Pancreas (tissue), 10 donors: Measurements from ENCODE around the gene C14orf93. TPM values are rescaled to one million over a fixed set of nuclear protein-coding genes. Genes with fewer than 3 reads are reported as not detected.

Experiments
- ATAC-seq, 4 donors: fragments of 200-7000 bp; cut with Tn5 transposase; one replicate each; pipeline versions ENCODE4 v1.8.0 to v1.9.1; 2020; ENCODE audit warnings: mild to moderate bottlenecking in 4 of 4, moderate library complexity in 4 of 4
- DNase-seq, 6 donors: peaks; one replicate each; pipeline ENCODE4 v3.0.0-alpha.2; 2020
- FAIRE-seq: peaks from 2 replicates; lab custom pipeline; 2012; peaks lifted over from hg19 to GRCh38; lab: Jason Lieb, UNC
- H3K27ac ChIP-seq, 4 donors: fragments of 200-600 bp; sonication (generic); 1 replicate in 3 of 4; 2 replicates in 1 of 4; pipeline versions ENCODE4 v1.5.0 to v1.8.0; 2020
- H3K27me3 ChIP-seq, 4 donors: fragments of 200-600 bp; one replicate each; pipeline ENCODE4 v1.8.0; 2021
- H3K36me3 ChIP-seq, 3 donors: fragments of 200-600 bp; sonication (generic) in 1 of 3; one replicate each; pipeline versions ENCODE4 v1.5.0 to v1.8.0; 2020 to 2021
- H3K4me1 ChIP-seq, 3 donors: fragments of 200-600 bp; one replicate each; pipeline ENCODE4 v1.8.0; 2021
- H3K4me3 ChIP-seq, 4 donors: fragments of 200-600 bp; sonication (generic) in 2 of 4; one replicate each; pipeline versions ENCODE4 v1.5.0 to v1.8.0; 2020 to 2021
- H3K9me3 ChIP-seq, 4 donors: fragments of 200-600 bp; one replicate each; pipeline ENCODE4 v1.8.0; 2021
- CTCF ChIP-seq, 4 donors: fragments of 200-600 bp; sonication (generic) in 3 of 4; IDR thresholded peaks; one replicate each; pipeline versions ENCODE4 v1.5.0 to v1.8.0; 2021; ENCODE audit warnings: antibody characterized with exemption in 4 of 4
- WGBS, 2 donors: extraction: QIAGEN DNeasy Blood & Tissue Kit; methylation state at CpG; one replicate each; pipeline ENCODE4 v1.1.7; 2013; 5-methylcytosine and 5-hydroxymethylcytosine counted together
- intact Hi-C, 3 donors: fragments of 100-400 bp; cut with DNase I; formaldehyde crosslinking; loops; one replicate each; pipeline versions ENCODE4 v1.11.1 to v1.14.2; 2022
- polyA plus RNA-seq, 2 donors: library from polyadenylated mRNA; stranded (reverse); fragments of 200-250 nt; gene quantifications; one replicate each; pipeline ENCODE4 v1.2.3, GENCODE V29; 2013
- total RNA-seq, 6 donors: library from RNA; stranded (reverse); fragmentation: NEBNext Ultra II Directional in 4 of 6; extraction: Animal tissue kit (Norgen Biotek cat#: 25700) in 4 of 6; gene quantifications; one replicate each; pipeline versions ENCODE4 v1.2.1 to v1.2.4, GENCODE V29; 2021 to 2023
- donor health status: healthy with polysubstance abuse.
- donor health status: DM: no; HTN: no; CAD: no; lungs with moderate emphysema.
- donor health status: DM: no; HTN: no; CAD: no.
- donor health status: control.
- donor health status: control.
- donor health status: Bipolar disorder and iron deficiency.
- donor health status: DM: yes; HTN: yes; CAD: no.
- donor health status: DM: no; HTN: no; CAD: no.
- donor health status: DM: no; HTN: no; CAD: no.
- donor health status: DM: yes; HTN: yes; CAD: no.

Gene C14orf93
- total and polyA plus RNA-seq, 8 donors: 4.3 to 11.3 (median 6.5) TPM

- Histone ChIP-seq H3K4me3 (no peak overlapping the region), H3K36me3 (peaks cover 0 to 11% (median 0%) of the 10 kb centered on the region in 3 donors), H3K27ac (no peak overlapping the region), H3K4me1 (no peaks in the 10 kb centered on the region), H3K27me3 (no peaks in the 10 kb centered on the region), H3K9me3 (no peaks in the 10 kb centered on the region)
- no peak for TF ChIP-seq CTCF (IDR thresholded peaks at IDR 0.05)
- no peak for DNase-seq
- intact Hi-C loops: no loop called here
- FAIRE-seq: no peak
- 89 to 95% methylated on average over 3 of the region's 3 CpGs for WGBS, 2 donors
- ATAC-seq: no peak
Measured at GRCh38 chr14:22945642-22946041, 64.3 kb downstream of the C14orf93 start.

GRCh38 chr14:22939684-22940083 lies 70.3 kb downstream of the C14orf93 start:
- WGBS, 2 donors: 92 to 95% methylated on average over 4 of the region's 4 CpGs
- no peak for ATAC-seq
- no peaks in the 10 kb centered on the region for H3K27me3 ChIP-seq

More at GRCh38 chr14:22939684-22940083, 70.3 kb downstream of the C14orf93 start:
- H3K9me3 ChIP-seq: no peaks in the 10 kb centered on the region
- no peaks in the 10 kb centered on the region for H3K36me3 ChIP-seq
- H3K27ac ChIP-seq: no peak overlapping the region
- DNase-seq: no peak
- intact Hi-C loops: no loop called here
- no peak overlapping the region for H3K4me3 ChIP-seq
- no peaks in the 10 kb centered on the region for H3K4me1 ChIP-seq
- no peak for TF ChIP-seq CTCF (IDR thresholded peaks at IDR 0.05)
- FAIRE-seq: no peak

Other genes with a start within 250 kb of the C14orf93 start
- 10 to 100 TPM; 48.1 to 76.2 (median 53.2) TPM for gene OXA1L, start 243.5 kb downstream of the C14orf93 start, total RNA-seq
- gene OXA1L, start 243.5 kb downstream of the C14orf93 start, polyA plus RNA-seq: 10 to 100 TPM; 56.7 to 91.2 TPM
- 10 to 100 TPM in 1 of 6 donors, 1 to 10 TPM in 5; 2.9 to 13.1 (median 5.7) TPM for gene SLC7A7, start 194.7 kb downstream of the C14orf93 start, total RNA-seq
- gene SLC7A7, start 194.7 kb downstream of the C14orf93 start, polyA plus RNA-seq: 1 to 10 TPM; 4.9 to 9.9 TPM
- gene MRPL52, start 180.3 kb downstream of the C14orf93 start, total RNA-seq: 10 to 100 TPM; 29.1 to 47.6 (median 43.0) TPM
- gene MRPL52, start 180.3 kb downstream of the C14orf93 start, polyA plus RNA-seq: 10 to 100 TPM; 57.1 to 85.0 TPM
- gene MMP14, start 173.6 kb downstream of the C14orf93 start, total RNA-seq: 100 to 1,000 TPM in 1 of 6 donors, 10 to 100 TPM in 5; 21.5 to 146 (median 34.0) TPM
- gene MMP14, start 173.6 kb downstream of the C14orf93 start, polyA plus RNA-seq: 10 to 100 TPM; 18.7 to 61.8 TPM
- 10 to 100 TPM; 49.5 to 86.2 (median 52.5) TPM for gene LRP10, start 138.4 kb downstream of the C14orf93 start, total RNA-seq
- gene LRP10, start 138.4 kb downstream of the C14orf93 start, polyA plus RNA-seq: 10 to 100 TPM; 14.7 to 22.7 TPM
- under 1 TPM in 5 of 6 donors, not detected in 1; 0.16 to 0.41 (median 0.28) TPM for gene REM2, start 126.9 kb downstream of the C14orf93 start, total RNA-seq
- gene REM2, start 126.9 kb downstream of the C14orf93 start, polyA plus RNA-seq: 1 to 10 TPM in 1 of 2 donors, under 1 TPM in 1; 0.72 to 2.5 TPM
- gene RBM23, start 91.0 kb downstream of the C14orf93 start, total RNA-seq: 10 to 100 TPM; 20.9 to 39.4 (median 30.6) TPM
- 10 to 100 TPM; 30.4 to 58.6 TPM for gene RBM23, start 91.0 kb downstream of the C14orf93 start, polyA plus RNA-seq
- gene PRMT5, start 80.8 kb downstream of the C14orf93 start, total RNA-seq: 10 to 100 TPM; 16.3 to 31.8 (median 29.2) TPM
- gene PRMT5, start 80.8 kb downstream of the C14orf93 start, polyA plus RNA-seq: 10 to 100 TPM; 15.6 to 27.5 TPM
- 10 to 100 TPM; 18.4 to 31.8 (median 23.4) TPM for gene HAUS4, start 53.1 kb downstream of the C14orf93 start, total RNA-seq
- 10 to 100 TPM; 13.6 to 17.0 TPM for gene HAUS4, start 53.1 kb downstream of the C14orf93 start, polyA plus RNA-seq
- 10 to 100 TPM in 2 of 6 donors, 1 to 10 TPM in 4; 5.4 to 17.8 (median 9.1) TPM for gene AJUBA, start 27.6 kb downstream of the C14orf93 start, total RNA-seq
- gene AJUBA, start 27.6 kb downstream of the C14orf93 start, polyA plus RNA-seq: 1 to 10 TPM; 6.3 to 9.5 TPM
- gene PSMB5, start 24.8 kb upstream of the C14orf93 start, total RNA-seq: 10 to 100 TPM; 29.6 to 50.4 (median 45.9) TPM
- gene PSMB5, start 24.8 kb upstream of the C14orf93 start, polyA plus RNA-seq: 10 to 100 TPM; 31.8 to 62.9 TPM
- gene PSMB11, start 32.1 kb upstream of the C14orf93 start, total RNA-seq: not detected
- under 1 TPM in 1 of 2 donors, not detected in 1; 0.05 TPM for gene PSMB11, start 32.1 kb upstream of the C14orf93 start, polyA plus RNA-seq
- 1 to 10 TPM in 5 of 6 donors, under 1 TPM in 1; 0.91 to 3.4 (median 1.3) TPM for gene CDH24, start 47.4 kb upstream of the C14orf93 start, total RNA-seq
- 10 to 100 TPM in 1 of 2 donors, 1 to 10 TPM in 1; 9.6 to 11.8 TPM for gene CDH24, start 47.4 kb upstream of the C14orf93 start, polyA plus RNA-seq
- gene ACIN1, start 85.0 kb upstream of the C14orf93 start, total RNA-seq: 100 to 1,000 TPM in 1 of 6 donors, 10 to 100 TPM in 5; 43.1 to 106 (median 55.9) TPM
- gene ACIN1, start 85.0 kb upstream of the C14orf93 start, polyA plus RNA-seq: 100 to 1,000 TPM; 134 to 152 TPM
- 10 to 100 TPM in 4 of 6 donors, 1 to 10 TPM in 2; 7.5 to 22.7 (median 13.6) TPM for gene C14orf119, start 85.4 kb upstream of the C14orf93 start, total RNA-seq
- gene C14orf119, start 85.4 kb upstream of the C14orf93 start, polyA plus RNA-seq: 10 to 100 TPM; 10.4 to 20.8 TPM
- not detected for gene CIROP, start 94.8 kb upstream of the C14orf93 start, total RNA-seq
- gene CIROP, start 94.8 kb upstream of the C14orf93 start, polyA plus RNA-seq: not detected
- gene CEBPE, start 109.1 kb upstream of the C14orf93 start, total RNA-seq: not detected
- not detected for gene CEBPE, start 109.1 kb upstream of the C14orf93 start, polyA plus RNA-seq
- 10 to 100 TPM; 11.5 to 33.5 (median 23.2) TPM for gene SLC7A8, start 173.5 kb upstream of the C14orf93 start, total RNA-seq
- gene SLC7A8, start 173.5 kb upstream of the C14orf93 start, polyA plus RNA-seq: 10 to 100 TPM; 36.3 to 70.8 TPM
- gene RNF212B, start 227.8 kb upstream of the C14orf93 start, total RNA-seq: under 1 TPM in 2 of 6 donors, not detected in 4; 0.12 to 0.29 TPM
- not detected for gene RNF212B, start 227.8 kb upstream of the C14orf93 start, polyA plus RNA-seq